Measurements from ENCODE around the gene JPH3.

GRCh38 chr16:87593710-87594258 is 8.5 kb upstream of the JPH3 start:
- TF ChIP-seq CTCF (IDR thresholded peaks at IDR 0.05) (no peak), POLR2A (IDR thresholded peaks at IDR 0.05) (no peak)
